ENCODE measurements around the gene MAP2.

DNA sequence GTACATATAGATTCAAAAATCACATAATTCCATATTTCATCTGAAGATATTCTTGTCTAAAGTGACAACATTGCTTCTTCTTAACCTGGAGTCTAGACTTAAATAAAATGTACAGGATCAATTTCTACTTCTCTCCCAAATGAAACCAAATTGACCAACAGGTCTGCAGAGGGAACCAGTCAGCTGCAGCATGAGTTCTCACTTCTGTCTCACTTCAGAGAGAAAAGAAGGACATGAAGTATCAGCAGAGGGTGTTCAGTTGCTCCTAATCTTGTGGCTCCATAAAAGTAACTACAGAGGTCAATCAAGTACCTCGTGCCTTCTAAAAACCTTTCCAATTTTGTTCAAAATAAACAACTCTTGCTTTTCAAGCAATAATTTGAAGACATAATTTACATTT, 47.2 kb upstream of the MAP2 start:
- TF ChIP-seq POLR2A (IDR thresholded peaks at IDR 0.05; ENCODE audit: borderline replicate concordance, extremely low read depth, insufficient read depth, insufficient read length) (no peak), ZFX (IDR thresholded peaks at IDR 0.05) (no peak), EZH2phosphoT487 (IDR thresholded peaks at IDR 0.05; ENCODE audit: borderline replicate concordance) (no peak), ELF1 (IDR thresholded peaks at IDR 0.05; ENCODE audit: borderline replicate concordance, low read depth) (no peak), SIN3A (IDR thresholded peaks at IDR 0.05; ENCODE audit: low read depth) (no peak), TCF7L2 (IDR thresholded peaks at IDR 0.05; ENCODE audit: borderline replicate concordance, extremely low read depth, insufficient read depth, insufficient read length) (no peak), POLR2AphosphoS5 (IDR thresholded peaks at IDR 0.05; ENCODE audit: low read depth, low read length) (no peak), MAX (IDR thresholded peaks at IDR 0.05) (no peak), EZH2 (IDR thresholded peaks at IDR 0.05) (no peak), CBX3 (IDR thresholded peaks at IDR 0.05; ENCODE audit: low read depth) (no peak), ZNF274 (IDR thresholded peaks at IDR 0.05; ENCODE audit: low read depth, low read length) (peak; percentile 65)
- TF ChIP-seq, protein P1, sequence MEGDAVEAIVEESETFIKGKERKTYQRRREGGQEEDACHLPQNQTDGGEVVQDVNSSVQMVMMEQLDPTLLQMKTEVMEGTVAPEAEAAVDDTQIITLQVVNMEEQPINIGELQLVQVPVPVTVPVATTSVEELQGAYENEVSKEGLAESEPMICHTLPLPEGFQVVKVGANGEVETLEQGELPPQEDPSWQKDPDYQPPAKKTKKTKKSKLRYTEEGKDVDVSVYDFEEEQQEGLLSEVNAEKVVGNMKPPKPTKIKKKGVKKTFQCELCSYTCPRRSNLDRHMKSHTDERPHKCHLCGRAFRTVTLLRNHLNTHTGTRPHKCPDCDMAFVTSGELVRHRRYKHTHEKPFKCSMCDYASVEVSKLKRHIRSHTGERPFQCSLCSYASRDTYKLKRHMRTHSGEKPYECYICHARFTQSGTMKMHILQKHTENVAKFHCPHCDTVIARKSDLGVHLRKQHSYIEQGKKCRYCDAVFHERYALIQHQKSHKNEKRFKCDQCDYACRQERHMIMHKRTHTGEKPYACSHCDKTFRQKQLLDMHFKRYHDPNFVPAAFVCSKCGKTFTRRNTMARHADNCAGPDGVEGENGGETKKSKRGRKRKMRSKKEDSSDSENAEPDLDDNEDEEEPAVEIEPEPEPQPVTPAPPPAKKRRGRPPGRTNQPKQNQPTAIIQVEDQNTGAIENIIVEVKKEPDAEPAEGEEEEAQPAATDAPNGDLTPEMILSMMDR (IDR thresholded peaks at IDR 0.05 in 2 of 3, conservative IDR thresholded peaks at IDR 0.05 in 1 of 3; ENCODE audit: borderline replicate concordance in 1 of 3, insufficient read depth in 1 of 3, low read depth in 2 of 3, low read length in 2 of 3) = no peak
- TF ChIP-seq, protein P2, sequence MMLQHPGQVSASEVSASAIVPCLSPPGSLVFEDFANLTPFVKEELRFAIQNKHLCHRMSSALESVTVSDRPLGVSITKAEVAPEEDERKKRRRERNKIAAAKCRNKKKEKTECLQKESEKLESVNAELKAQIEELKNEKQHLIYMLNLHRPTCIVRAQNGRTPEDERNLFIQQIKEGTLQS (IDR thresholded peaks at IDR 0.05) = no peak
